H54 (cell line): ENCODE results near the gene CGB2.
"Not testable (repeated sequence)": the region's sequence is repeated elsewhere in the genome, so short reads cannot be mapped to it uniquely, and the experiment has no call there.

Source experiments
- DNase-seq: peaks from one replicate; pipeline ENCODE4 v3.0.0; 2011; ENCODE audit warnings: low spot score, mixed read lengths; ENCODE audit not compliant: insufficient read length
- FAIRE-seq: peaks from 3 replicates; lab custom pipeline; 2011; peaks lifted over from hg19 to GRCh38; lab: Jason Lieb, UNC
- POLR2A ChIP-seq: IDR thresholded peaks from 2 replicates; pipeline ENCODE4 v1.6.1; 2011; ENCODE audit warnings: low read depth, mild to moderate bottlenecking, low read length

Gene CGB2

GRCh38 chr19:49064029-49064629, 32.4 kb downstream of the CGB2 start:
- no peak for TF ChIP-seq POLR2A
- DNase-seq (no peak), FAIRE-seq (no peak)

- no peak for FAIRE-seq
- DNase-seq, result no peak
- TF ChIP-seq POLR2A, result no peak
Observed at GRCh38 chr19:49064768-49065611, 33.3 kb downstream of the CGB2 start, which contains the start of gene NTF4. Gene NTF4 (minus strand): TSS chr19:49064818. CDS start chr19:49061997, 2,821 bp downstream.

- DNase-seq (no peak), FAIRE-seq (no peak)
- TF ChIP-seq POLR2A, result no peak
Observed at GRCh38 chr19:49065905-49066512, 34.3 kb downstream of the CGB2 start.

GRCh38 chr19:49067554-49067953, 35.9 kb downstream of the CGB2 start:
- DNase-seq, result no peak
- no peak for TF ChIP-seq POLR2A
- FAIRE-seq, result no peak

GRCh38 chr19:49069026-49069425, 37.3 kb downstream of the CGB2 start:
- no peak for TF ChIP-seq POLR2A
- DNase-seq (no peak), FAIRE-seq (no peak)

- no peak for FAIRE-seq
- DNase-seq, result no peak
Observed at GRCh38 chr19:49070416-49070815, 38.7 kb downstream of the CGB2 start.

GRCh38 chr19:49071860-49072547, 40.3 kb downstream of the CGB2 start:
- no peak for DNase-seq
- no peak for FAIRE-seq
- TF ChIP-seq POLR2A, result no peak

More at GRCh38 chr19:49070416-49070815, 38.7 kb downstream of the CGB2 start:
- no peak for TF ChIP-seq POLR2A

GRCh38 chr19:49073514-49074378, 42.1 kb downstream of the CGB2 start:
- TF ChIP-seq POLR2A, result no peak

GRCh38 chr19:49074869-49075268, 43.2 kb downstream of the CGB2 start:
- DNase-seq, FAIRE-seq: not testable (repeated sequence)

More at GRCh38 chr19:49073514-49074378, 42.1 kb downstream of the CGB2 start:
- no peak for FAIRE-seq
- no peak for DNase-seq

GRCh38 chr19:49080392-49080791, 48.7 kb downstream of the CGB2 start:
- FAIRE-seq (no peak), DNase-seq (no peak)
- TF ChIP-seq POLR2A, result no peak

- DNase-seq (no peak), FAIRE-seq (no peak)
- TF ChIP-seq POLR2A, result no peak
Observed at GRCh38 chr19:49081273-49081672, 49.6 kb downstream of the CGB2 start.
